GM12878 (cell line): ENCODE data around the gene NMUR1. TPM values are rescaled to one million over a fixed set of nuclear protein-coding genes. Genes with fewer than 3 reads are reported as not detected.
A peak's percentile ranks its signal among the peaks of the same experiment; 100 is the strongest.

Source experiments
- ATAC-seq: fragments of 200-7000 bp; cut with Tn5 transposase; 3 replicates; pipeline ENCODE4 v1.9.1; 2020; ENCODE audit warnings: mild to moderate bottlenecking, moderate library complexity
- BruUV-seq: library from RNA; stranded (reverse); fragments of 400-500 nt; replicated peaks from 2 replicates; lab custom pipeline; 2021; lab: Mats Ljungman, UMichigan
- CTCF ChIA-PET: fragments of 300-600 bp; sonication (Branson Sonifier 250); formaldehyde crosslinking; extraction: SDS; loops from one replicate; lab custom pipeline; 2021; ENCODE audit warnings: inconsistent platforms; lab: Yijun Ruan, JAX
- POLR2A ChIA-PET: fragments of 350-600 bp; formaldehyde crosslinking; extraction: SDS; loops from one replicate; lab custom pipeline; 2021; ENCODE audit warnings: inconsistent platforms; lab: Charles Lee
- RAD21 ChIA-PET: fragments of 300-600 bp; sonication (Branson Sonifier 250); formaldehyde crosslinking; loops from one replicate; lab custom pipeline; 2023; ENCODE audit warnings: antibody characterized with exemption; ENCODE audit not compliant: unreplicated experiment; lab: Charles Lee
- SMC1A ChIA-PET: fragments of 300-600 bp; sonication (Branson Sonifier 250); formaldehyde crosslinking; loops from one replicate; lab custom pipeline; 2023; ENCODE audit not compliant: unreplicated experiment, uncharacterized antibody; lab: Charles Lee
- DNase-seq: peaks from one replicate; pipeline ENCODE4 v3.0.0-alpha.2; 2011; ENCODE audit warnings: low read depth, low spot score
- FAIRE-seq: peaks from 3 replicates; lab custom pipeline; 2011; peaks lifted over from hg19 to GRCh38; lab: Jason Lieb, UNC
- H2AFZ ChIP-seq: 2 replicates; pipeline ENCODE4 v1.6.0; 2011; ENCODE audit warnings: low read depth, low read length, control low read depth; ENCODE audit not compliant: control insufficient read depth
- H3K27ac ChIP-seq: 2 replicates; pipeline ENCODE4 v1.5.1; 2011; ENCODE audit warnings: control low read depth; ENCODE audit not compliant: control insufficient read depth, insufficient read depth
- H3K27me3 ChIP-seq, 2 experiments: replicated peaks in 1 of 2; 2 replicates each; pipeline versions ENCODE4 v1.6.0 to v1.6.1; 2011; ENCODE audit warnings: low read length in 1 of 2; ENCODE audit not compliant: control insufficient read depth in 2 of 2, insufficient read depth in 2 of 2
- H3K36me3 ChIP-seq, 2 experiments: 2 replicates each; pipeline ENCODE4 v1.5.1; 2011; ENCODE audit warnings: low read length in 1 of 2; ENCODE audit not compliant: control insufficient read depth in 2 of 2, insufficient read depth in 2 of 2
- H3K4me1 ChIP-seq: 2 replicates; pipeline ENCODE4 v1.6.1; 2011; ENCODE audit warnings: mild to moderate bottlenecking, low read length, moderate library complexity, mixed read lengths; ENCODE audit not compliant: control insufficient read depth, insufficient read depth
- H3K4me2 ChIP-seq: 2 replicates; pipeline ENCODE4 v1.6.0; 2011; ENCODE audit warnings: control low read depth; ENCODE audit not compliant: control insufficient read depth, insufficient read depth
- H3K4me3 ChIP-seq: fragments of 200-600 bp; sonication (generic); 2 replicates; pipeline ENCODE4 v1.5.1; 2016
- H3K79me2 ChIP-seq: 2 replicates; pipeline ENCODE4 v1.6.0; 2011; ENCODE audit warnings: low read length; ENCODE audit not compliant: control insufficient read depth, insufficient read depth
- H3K9ac ChIP-seq: 2 replicates; pipeline ENCODE4 v1.8.0; 2011; ENCODE audit warnings: low read length, control low read depth, mixed read lengths; ENCODE audit not compliant: control insufficient read depth, insufficient read depth
- H3K9me3 ChIP-seq: replicated peaks from 3 replicates; pipeline ENCODE4 v1.5.1; 2011; ENCODE audit warnings: mild to moderate bottlenecking, low read length; ENCODE audit not compliant: control insufficient read depth, insufficient read depth
- H4K20me1 ChIP-seq: 2 replicates; pipeline ENCODE4 v1.6.0; 2011; ENCODE audit not compliant: control insufficient read depth, insufficient read depth
- BACH1 ChIP-seq: fragments of 450-650 bp; IDR thresholded peaks from 2 replicates; pipeline ENCODE4 v1.6.1; 2017; ENCODE audit warnings: mild to moderate bottlenecking, borderline replicate concordance
- CBX3 ChIP-seq: fragments of 200-600 bp; sonication (generic); IDR thresholded peaks from 2 replicates; pipeline ENCODE4 v1.6.1; 2016; ENCODE audit warnings: low read depth, borderline replicate concordance
- CBX5 ChIP-seq: sonication (generic); IDR thresholded peaks from 2 replicates; pipeline ENCODE4 v1.6.1; 2016; ENCODE audit warnings: low read depth, moderate library complexity, mild to moderate bottlenecking, inconsistent platforms
- CHD1 ChIP-seq: IDR thresholded peaks from 2 replicates; pipeline ENCODE4 v1.6.1; 2012; ENCODE audit warnings: low read depth, low read length, improper control_type of control experiment
- CREB1 ChIP-seq: IDR thresholded peaks from 2 replicates; pipeline ENCODE4 v1.6.1; 2012; ENCODE audit warnings: low read depth, mild to moderate bottlenecking, inconsistent platforms
- CTCF ChIP-seq, 3 experiments: IDR thresholded peaks in 2 of 3; conservative IDR thresholded peaks in 1 of 3; 2 replicates each; pipeline ENCODE4 v1.5.1; 2011; ENCODE audit warnings: low read depth in 3 of 3, low read length in 3 of 3, mild to moderate bottlenecking in 3 of 3, control low read depth in 2 of 3, moderate library complexity in 2 of 3, inconsistent platforms in 1 of 3, mixed read lengths in 1 of 3; ENCODE audit not compliant: control insufficient read depth in 2 of 3, insufficient read depth in 1 of 3; ENCODE audit errors: extremely low read depth in 1 of 3
- GATAD2B ChIP-seq: fragments of 450-650 bp; conservative IDR thresholded peaks from 2 replicates; pipeline ENCODE4 v1.6.1; 2017; ENCODE audit warnings: low read depth, mild to moderate bottlenecking, moderate library complexity
- IKZF2 ChIP-seq, 2 experiments: fragments of 450-650 bp; IDR thresholded peaks; 2 replicates each; pipeline ENCODE4 v1.6.1; 2017; ENCODE audit warnings: mild to moderate bottlenecking in 2 of 2, moderate library complexity in 2 of 2
- KDM1A ChIP-seq: fragments of 200-600 bp; sonication (generic); IDR thresholded peaks from 2 replicates; pipeline ENCODE4 v1.6.1; 2016; ENCODE audit warnings: borderline replicate concordance
- MTA2 ChIP-seq: fragments of 450-650 bp; IDR thresholded peaks from 2 replicates; pipeline ENCODE4 v1.6.1; 2016; ENCODE audit warnings: low read depth, mild to moderate bottlenecking, moderate library complexity
- NKRF ChIP-seq: fragments of 450-650 bp; conservative IDR thresholded peaks from 2 replicates; pipeline ENCODE4 v1.6.1; 2017; ENCODE audit warnings: mild to moderate bottlenecking, moderate library complexity
- NR2C1 ChIP-seq: fragments of 450-650 bp; IDR thresholded peaks from 2 replicates; pipeline ENCODE4 v1.6.1; 2017; ENCODE audit warnings: antibody characterized with exemption, mild to moderate bottlenecking, moderate library complexity
- PKNOX1 ChIP-seq: fragments of 450-650 bp; IDR thresholded peaks from 2 replicates; pipeline ENCODE4 v1.6.1; 2016; ENCODE audit warnings: mild to moderate bottlenecking
- POLR2A ChIP-seq: IDR thresholded peaks from 2 replicates; pipeline ENCODE4 v1.6.1; 2011; ENCODE audit warnings: low read depth, mild to moderate bottlenecking, low read length
- POLR2AphosphoS5 ChIP-seq: IDR thresholded peaks from 2 replicates; pipeline ENCODE4 v1.6.1; 2011; ENCODE audit warnings: mild to moderate bottlenecking, low read length, inconsistent platforms
- RAD21 ChIP-seq: IDR thresholded peaks from 2 replicates; pipeline ENCODE4 v1.6.1; 2011; ENCODE audit warnings: mild to moderate bottlenecking, low read depth, low read length, moderate library complexity; ENCODE audit not compliant: insufficient read depth
- SMAD5 ChIP-seq: IDR thresholded peaks from 2 replicates; pipeline ENCODE4 v1.6.1; 2016; ENCODE audit warnings: antibody characterized with exemption, low read depth
- SMARCA5 ChIP-seq: fragments of 450-650 bp; IDR thresholded peaks from 2 replicates; pipeline ENCODE4 v1.6.1; 2017; ENCODE audit warnings: mild to moderate bottlenecking
- SPI1 ChIP-seq: IDR thresholded peaks from 2 replicates; pipeline ENCODE4 v1.6.1; 2011; ENCODE audit warnings: low read depth, mild to moderate bottlenecking, low read length, moderate library complexity, borderline replicate concordance; ENCODE audit not compliant: insufficient read depth
- SREBF1 ChIP-seq: IDR thresholded peaks from 2 replicates; pipeline ENCODE4 v1.6.1; 2012; ENCODE audit warnings: mild to moderate bottlenecking, low read length
- WGBS: methylation state at CpG from one replicate; pipeline ENCODE4 v1.1.6; 2016; ENCODE audit warnings: low lambda C conversion rate; ENCODE audit not compliant: insufficient replicate concordance, insufficient coverage; ENCODE audit errors: missing lambda C conversion rate; 5-methylcytosine and 5-hydroxymethylcytosine counted together
- in situ Hi-C: fragments of 300-500 bp; cut with MboI; formaldehyde crosslinking; loops from 9 replicates; pipeline ENCODE4 v1.14.3; 2018; ENCODE audit warnings: mixed read lengths
- intact Hi-C: fragments of 100-400 bp; cut with micrococcal nuclease; formaldehyde crosslinking; loops from one replicate; pipeline ENCODE4 v1.14.2; 2022; ENCODE audit not compliant: unreplicated experiment
- polyA plus RNA-seq, 11 experiments: library from polyadenylated mRNA; depleted of rRNA in 4 of 11; unstranded in 6 of 11; stranded (reverse) in 5 of 11; fragments of >200 nt; fragmentation: Nextera tagmentation in 4 of 11; fragmentation: Illumina TruSeq in 1 of 11; extraction: Ambion mirVana in 4 of 11; extraction: Trizol in 1 of 11; gene quantifications; 1 replicate in 1 of 11; 2 replicates in 10 of 11; pipeline versions ENCODE4 v1.2.1 to v1.2.3, GENCODE V29; 2011 to 2016; ENCODE audit warnings: inconsistent platforms in 2 of 11, missing spikeins in 2 of 11, low read depth in 1 of 11
- total RNA-seq, 4 experiments: library from RNA; depleted of rRNA in 3 of 4; stranded (reverse); fragments of >200 nt in 3 of 4; fragmentation: Illumina TruSeq in 1 of 4; extraction: Trizol in 1 of 4; gene quantifications; 2 replicates each; pipeline versions ENCODE4 v1.2.1 to v1.2.3, GENCODE V29; 2013 to 2021

Gene NMUR1
- total and polyA plus RNA-seq, 10 of the 15 experiments (the other 5 are each of a cell fraction or from before 2014, with no cell fraction given), result under 0.01 to 0.08 (median 0.02) TPM; not detected in 5

- ChIA-PET RAD21 (interaction anchor here (1.0 to 1.2 kb wide), 4 partner anchors 32 to 201 kb away, joined by 3 to 5 read pairs (median 4); no protein-coding TSS in a partner anchor), CTCF (interaction anchor here (0.8 to 2.1 kb wide), 8 partner anchors 12 to 161 kb away, joined by 3 to 9 read pairs (median 5); no protein-coding TSS in a partner anchor), SMC1A (interaction anchor here (0.9 to 2.0 kb wide), 10 partner anchors 9 to 88 kb away, joined by 3 to 8 read pairs (median 4); partner anchors contain the start of gene NMUR1), POLR2A (interaction anchor here (0.5 to 2.5 kb wide), 6 partner anchors 20 to 90 kb away, joined by 3 to 12 read pairs (median 4); partner anchors contain the start of gene NCL)
- Histone ChIP-seq H3K9me3 (no peaks in the 10 kb centered on the region; the same call in 2 of the 3 replicates), H3K27me3 (no peaks in the 10 kb centered on the region), H4K20me1 (no peaks in the 10 kb centered on the region), H3K27ac (peak overlapping the region; percentile 82), H3K36me3 (no peaks in the 10 kb centered on the region; a peak in 1 of 4 replicates), H3K79me2 (peaks cover 9% of the 10 kb centered on the region), H3K4me3 (peak overlapping the region; percentile 91), H3K9ac (peak overlapping the region; percentile 95), H2AFZ (peak overlapping the region; percentile 98), H3K4me2 (peak overlapping the region; percentile 91), H3K4me1 (peaks cover 9% of the 10 kb centered on the region)
- ATAC-seq, result peak; percentile 100
- 5% methylated on average over 87 of the region's 87 CpGs for WGBS
- in situ Hi-C loops (no loop called here), intact Hi-C loops (no loop called here)
- BruUV-seq, result TSS peak; percentile 100
- peak; percentile 89 for FAIRE-seq
- peak; percentile 81 for DNase-seq
- no peak for TF ChIP-seq KDM1A
- peak; percentile 55 for TF ChIP-seq GATAD2B
- no peak for TF ChIP-seq SREBF1
- no peak for TF ChIP-seq MTA2
- TF ChIP-seq CHD1, result no peak
- peak in 1 of 2 experiments; percentile 65; a peak in 2 of 4 replicates for TF ChIP-seq IKZF2 (IDR thresholded peaks at IDR 0.05)
- no peak for TF ChIP-seq CBX5
- 0 out of 2 replicates have a peak, but pooled peaks have one; percentile 0 for TF ChIP-seq SMARCA5
- no peak for TF ChIP-seq RAD21
- TF ChIP-seq CREB1, result peak; percentile 90
- no peak for TF ChIP-seq NKRF
- no peak for TF ChIP-seq CBX3
- TF ChIP-seq POLR2AphosphoS5, result peak; percentile 83
- TF ChIP-seq CTCF (IDR thresholded peaks at IDR 0.05 in 2 of 3, conservative IDR thresholded peaks at IDR 0.05 in 1 of 3; ENCODE audit: control insufficient read depth in 2 of 3, extremely low read depth in 1 of 3, insufficient read depth in 1 of 3, low read depth in 3 of 3, low read length in 3 of 3), result no peak
- no peak; the same call in 1 of the 2 replicates for TF ChIP-seq NR2C1
- TF ChIP-seq SPI1, result no peak
- TF ChIP-seq POLR2A, result peak; percentile 97
- TF ChIP-seq PKNOX1, result peak; percentile 83
- TF ChIP-seq SMAD5, result peak; percentile 72; the same call in 1 of the 2 replicates
- peak; percentile 32; the same call in 1 of the 2 replicates for TF ChIP-seq BACH1
Measured at GRCh38 chr2:231514225-231514950, 15.9 kb downstream of the NMUR1 start.
